OCI-LY1 (cell line): ENCODE measurements around the gene SPATA2L.
"Not testable (repeated sequence)": the region's sequence is repeated elsewhere in the genome, so short reads cannot be mapped to it uniquely, and the experiment has no call there.

Experiments
- EZH2 ChIP-seq: fragments of 200-600 bp; sonication (generic), shearing (Covaris generic); IDR thresholded peaks from 2 replicates; pipeline ENCODE4 v1.8.0; 2017; ENCODE audit warnings: borderline replicate concordance, mixed run types, mild to moderate bottlenecking, antibody characterized with exemption, low read length, moderate library complexity, mixed read lengths
- TF ChIP-seq, protein P1 (sequence below): fragments of 200-600 bp; sonication (generic), shearing (Covaris generic); IDR thresholded peaks from 2 replicates; pipeline ENCODE4 v1.5.1; 2017; ENCODE audit warnings: mild to moderate bottlenecking, antibody characterized with exemption, low read length, moderate library complexity, mixed read lengths

DNA sequence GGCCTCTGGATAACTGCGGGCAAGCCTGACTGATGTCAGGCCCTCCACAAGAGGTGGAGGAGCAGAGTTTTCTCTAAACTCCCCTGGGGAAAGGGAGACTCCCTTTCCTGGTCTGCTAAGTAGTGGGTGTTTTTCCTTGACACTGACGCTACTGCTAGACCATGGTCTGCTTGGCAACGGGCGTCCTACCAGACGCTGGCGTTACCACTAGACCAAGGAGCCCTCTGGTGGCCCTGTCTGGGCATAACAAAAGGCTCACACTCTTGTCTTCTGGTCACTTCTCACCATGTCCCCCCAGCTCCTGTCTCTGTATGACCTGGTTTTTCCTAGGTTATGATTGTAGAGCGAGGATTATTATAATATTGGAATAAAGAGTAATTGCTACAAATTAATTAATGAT is 34.5 kb downstream of the SPATA2L start:
- TF ChIP-seq, protein P1, sequence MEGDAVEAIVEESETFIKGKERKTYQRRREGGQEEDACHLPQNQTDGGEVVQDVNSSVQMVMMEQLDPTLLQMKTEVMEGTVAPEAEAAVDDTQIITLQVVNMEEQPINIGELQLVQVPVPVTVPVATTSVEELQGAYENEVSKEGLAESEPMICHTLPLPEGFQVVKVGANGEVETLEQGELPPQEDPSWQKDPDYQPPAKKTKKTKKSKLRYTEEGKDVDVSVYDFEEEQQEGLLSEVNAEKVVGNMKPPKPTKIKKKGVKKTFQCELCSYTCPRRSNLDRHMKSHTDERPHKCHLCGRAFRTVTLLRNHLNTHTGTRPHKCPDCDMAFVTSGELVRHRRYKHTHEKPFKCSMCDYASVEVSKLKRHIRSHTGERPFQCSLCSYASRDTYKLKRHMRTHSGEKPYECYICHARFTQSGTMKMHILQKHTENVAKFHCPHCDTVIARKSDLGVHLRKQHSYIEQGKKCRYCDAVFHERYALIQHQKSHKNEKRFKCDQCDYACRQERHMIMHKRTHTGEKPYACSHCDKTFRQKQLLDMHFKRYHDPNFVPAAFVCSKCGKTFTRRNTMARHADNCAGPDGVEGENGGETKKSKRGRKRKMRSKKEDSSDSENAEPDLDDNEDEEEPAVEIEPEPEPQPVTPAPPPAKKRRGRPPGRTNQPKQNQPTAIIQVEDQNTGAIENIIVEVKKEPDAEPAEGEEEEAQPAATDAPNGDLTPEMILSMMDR = peak; percentile 34; the same call in 1 of the 2 replicates
- not testable (repeated sequence) for TF ChIP-seq EZH2
